ENCODE measurements around the gene CYB5R3.

CYB5R3 gene

DNA sequence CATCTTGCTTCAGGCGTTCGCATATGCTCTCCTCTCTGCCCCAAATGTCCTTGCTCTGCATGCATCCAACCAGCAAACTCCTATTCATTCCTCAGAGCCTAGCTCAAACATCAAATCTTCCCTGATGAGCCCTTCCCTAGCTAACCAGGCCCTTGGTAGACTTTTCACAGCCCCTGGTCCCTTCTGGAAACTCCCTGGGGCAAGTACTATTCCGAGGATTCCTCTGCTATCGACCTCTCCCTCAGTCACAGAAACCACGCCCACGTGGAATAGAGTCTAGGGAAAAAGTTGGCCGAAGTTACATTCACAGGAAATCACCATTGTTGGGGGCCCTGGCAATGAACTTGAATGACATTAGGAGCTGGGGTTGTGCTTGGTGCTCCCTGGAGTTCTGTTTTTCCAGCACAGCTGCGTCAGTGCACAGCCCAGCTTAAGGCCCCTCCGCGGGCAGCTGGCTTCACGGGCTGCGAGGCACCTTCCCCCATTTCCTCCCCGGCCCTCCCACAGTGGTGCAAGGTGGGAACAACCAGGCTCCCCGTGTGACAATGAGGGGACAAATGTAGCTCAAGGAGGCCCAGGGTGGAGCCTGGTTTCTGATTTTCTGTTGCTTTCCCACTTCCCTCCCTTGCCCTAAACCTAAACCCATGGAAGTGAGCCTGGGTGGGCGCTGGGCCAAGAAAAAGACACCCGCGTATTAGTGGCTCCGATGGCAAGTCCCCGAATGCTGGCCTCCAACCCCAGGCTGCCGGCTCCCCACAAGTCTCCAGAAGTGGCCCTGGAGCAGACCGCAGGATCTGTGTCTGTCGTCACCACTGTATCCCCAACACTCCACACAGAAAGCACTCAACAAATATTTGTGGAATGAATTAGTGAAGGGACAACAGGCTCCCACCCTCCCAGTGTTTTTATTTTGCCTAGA is 4.5 kb downstream of the CYB5R3 start:
- no peak for DNase-seq

DNA sequence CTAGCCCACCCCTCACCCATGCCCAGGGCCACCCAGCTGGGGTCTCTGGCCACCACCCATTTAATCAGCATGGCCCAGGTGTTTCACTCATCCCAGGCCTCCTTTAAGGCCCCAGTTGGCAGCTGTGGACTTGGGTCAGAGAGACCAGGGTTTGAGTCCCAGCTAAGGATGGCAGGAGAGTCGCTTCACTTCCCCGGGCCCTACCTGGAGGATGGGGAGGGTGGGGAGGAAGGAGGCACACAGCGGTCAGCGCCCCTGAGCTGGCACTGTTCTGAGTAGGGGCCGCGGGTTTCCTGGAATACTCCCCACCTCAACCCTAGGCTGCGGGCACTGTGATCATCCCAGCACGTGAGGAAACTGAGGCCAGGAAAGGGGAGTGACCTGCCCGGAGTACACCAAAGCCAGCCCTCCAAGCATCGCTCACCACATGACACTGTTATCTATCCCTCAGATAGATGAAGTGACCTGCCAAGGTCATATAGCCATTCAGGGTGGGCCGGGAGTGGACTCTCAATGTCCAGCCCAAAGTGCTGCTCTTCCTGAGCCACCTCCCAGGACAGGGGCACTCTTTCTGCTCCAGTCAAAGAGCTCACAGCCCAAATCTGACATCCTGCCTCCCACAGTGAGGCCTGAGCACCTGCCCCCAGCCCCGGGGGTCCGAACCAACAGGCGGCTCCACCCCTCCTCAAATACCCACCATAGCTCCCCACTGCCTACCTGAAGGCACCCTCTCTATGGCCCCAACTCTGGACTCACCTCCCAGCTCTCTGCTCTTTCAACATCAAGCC is 5.4 kb downstream of the CYB5R3 start:
- DNase-seq, result no peak

DNA sequence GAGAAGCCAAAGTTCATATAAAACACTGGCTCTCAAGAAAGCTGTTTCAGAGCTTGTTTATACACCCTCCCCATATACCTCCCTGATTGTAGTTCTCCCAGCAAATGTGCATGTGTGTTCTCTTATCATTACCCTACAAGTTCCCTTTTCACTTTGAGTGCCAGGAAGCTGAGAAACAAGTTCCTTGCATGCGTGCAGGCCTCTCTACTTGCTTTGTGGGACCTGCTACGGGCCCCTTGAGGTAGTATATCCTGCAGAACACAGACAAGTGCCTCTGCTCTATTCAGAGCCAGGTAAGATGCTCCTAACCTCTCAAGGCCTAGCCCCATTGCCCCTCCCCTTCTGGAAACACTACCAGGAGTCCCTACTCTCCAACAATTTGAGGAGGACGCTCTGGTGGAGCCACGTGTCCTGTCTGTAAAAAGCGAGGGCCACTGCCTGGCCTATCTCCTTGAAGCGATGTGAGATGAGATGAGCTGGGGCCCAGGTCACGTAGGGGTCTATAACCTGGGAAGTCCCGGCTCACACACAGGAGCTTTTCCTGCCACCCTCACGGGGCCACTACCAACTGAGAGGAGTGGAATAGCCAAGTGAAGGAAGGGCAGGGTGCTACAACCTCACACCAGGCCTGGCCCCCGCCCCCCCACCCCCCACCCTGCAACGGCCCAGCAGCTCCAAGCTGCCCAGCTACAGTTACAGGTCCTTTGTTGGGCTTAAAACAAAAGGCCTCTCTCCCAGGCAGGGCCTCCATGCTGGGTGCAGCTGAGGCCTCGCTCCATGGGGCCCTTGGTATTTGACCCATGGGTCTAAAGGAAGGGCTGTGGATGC is 6.2 kb downstream of the CYB5R3 start:
- DNase-seq, result no peak

DNA sequence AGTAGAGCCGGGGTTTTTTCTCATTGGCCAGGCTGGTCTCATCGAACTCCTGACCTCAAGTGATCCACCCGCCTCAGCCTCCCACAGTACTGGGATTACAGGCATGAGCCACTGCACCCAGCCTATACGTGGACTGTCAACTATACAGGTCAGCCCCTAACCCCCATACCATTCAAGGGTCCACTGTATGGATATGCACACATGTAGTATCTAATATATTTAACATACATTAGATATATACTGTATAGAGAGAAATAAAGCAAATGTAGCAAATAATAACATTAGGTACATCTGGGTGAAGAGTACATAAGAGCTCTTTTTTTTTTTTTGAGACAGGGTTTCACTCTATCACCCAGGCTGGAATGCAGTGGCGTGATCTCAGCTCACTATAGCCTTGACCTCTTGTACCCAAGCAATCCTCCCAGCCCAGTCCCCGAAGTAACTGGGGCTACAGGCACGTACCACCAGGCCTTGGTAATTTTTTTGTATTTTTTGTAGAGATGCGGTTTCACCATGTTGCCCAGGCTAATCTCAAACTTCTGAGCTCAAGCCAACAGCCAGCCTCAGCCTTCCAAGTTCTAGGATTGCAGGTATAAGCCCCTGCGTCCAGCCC is 7.3 kb downstream of the CYB5R3 start:
- no peak for DNase-seq

DNA sequence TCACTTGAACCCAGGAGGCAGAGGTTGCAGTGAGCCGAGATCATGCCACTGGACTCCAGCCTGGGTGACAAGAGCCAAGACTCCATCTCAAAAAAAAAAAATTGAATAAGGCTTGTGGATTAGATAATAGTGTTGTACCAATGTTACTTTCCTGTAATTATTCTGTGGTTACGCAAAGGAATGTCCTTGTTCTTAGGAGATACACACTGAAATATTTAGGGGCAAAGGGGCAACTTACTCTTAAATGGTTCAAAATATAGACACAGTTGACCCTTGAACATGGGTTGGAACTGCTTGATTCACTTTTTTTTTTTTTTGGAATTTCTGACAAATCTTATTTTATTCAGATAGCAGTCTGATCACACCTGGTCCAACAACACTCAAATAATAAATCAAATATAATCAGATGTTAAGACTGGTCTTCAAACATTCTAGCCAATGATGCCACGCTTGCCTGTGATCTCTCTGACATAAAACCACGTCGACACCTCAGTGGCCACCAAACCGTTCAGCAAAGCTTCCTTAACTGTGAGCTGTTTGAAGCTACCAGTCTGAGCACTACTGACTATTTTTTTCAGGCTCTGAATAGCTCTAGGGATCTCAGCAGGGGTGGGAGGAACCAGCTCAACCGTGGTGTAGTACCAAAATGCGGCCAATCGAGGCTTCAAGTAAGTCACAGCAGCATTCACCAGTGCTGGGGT is 9.5 kb downstream of the CYB5R3 start:
- DNase-seq, result no peak

DNA sequence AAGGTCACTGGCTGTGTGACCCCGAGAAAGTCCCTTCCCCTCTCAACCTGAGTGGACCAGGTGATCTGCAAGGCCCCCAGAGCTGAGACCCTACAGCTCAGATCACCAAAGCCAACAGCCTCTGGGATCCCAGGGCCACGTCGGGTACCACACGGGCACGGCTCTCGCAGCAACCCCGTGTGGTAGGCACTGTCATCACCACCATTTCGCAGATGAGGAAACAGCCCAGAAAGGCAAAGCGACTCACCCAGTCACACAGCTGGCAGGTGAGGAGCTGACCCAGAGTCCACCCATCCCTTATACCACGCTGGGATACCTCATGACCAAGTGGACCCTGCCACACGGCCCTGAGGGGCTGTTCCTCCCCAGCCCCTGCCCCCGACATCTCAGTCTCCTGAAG is 11.6 kb downstream of the CYB5R3 start:
- peak; percentile 16 for DNase-seq

DNA sequence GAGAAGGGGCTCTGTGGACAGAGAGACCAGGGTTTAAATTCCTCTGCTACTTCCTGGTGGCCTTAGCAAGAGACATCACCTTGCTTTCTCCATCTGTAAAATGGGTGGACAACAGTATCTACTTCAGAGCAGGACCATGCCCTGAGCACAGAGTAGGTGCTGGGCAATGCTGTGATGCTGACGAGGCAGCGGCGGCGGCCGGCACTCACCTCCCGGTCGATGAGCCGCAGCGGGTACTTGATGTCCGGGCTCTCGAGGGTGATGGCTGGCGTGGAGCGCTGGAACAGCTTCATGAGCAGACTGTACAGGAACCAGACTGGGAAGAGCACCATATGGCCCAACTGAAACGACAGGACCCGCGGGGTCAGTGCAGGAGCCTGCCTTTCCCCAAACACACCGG is 12.7 kb downstream of the CYB5R3 start:
- no peak for DNase-seq

DNA sequence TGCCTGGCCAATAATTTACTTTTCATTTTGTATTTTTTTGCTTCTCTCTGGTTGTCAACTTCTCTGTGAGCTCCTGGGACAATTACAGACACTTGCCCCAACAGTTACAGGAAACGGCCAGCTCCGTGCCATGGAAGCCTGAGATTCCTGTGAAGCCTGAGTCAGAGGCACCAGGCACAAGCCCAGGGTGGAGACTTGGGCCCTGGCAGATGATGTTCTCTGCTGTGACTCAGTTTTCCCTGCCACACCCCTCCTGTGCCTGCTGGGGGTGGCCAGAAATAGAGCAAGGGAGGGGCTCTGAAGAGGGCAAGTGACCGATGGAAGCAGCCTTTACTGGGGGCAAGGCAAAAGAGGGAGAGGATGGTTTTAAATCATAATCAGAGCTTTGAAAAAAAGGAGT is 13.7 kb downstream of the CYB5R3 start:
- no peak for DNase-seq

DNA sequence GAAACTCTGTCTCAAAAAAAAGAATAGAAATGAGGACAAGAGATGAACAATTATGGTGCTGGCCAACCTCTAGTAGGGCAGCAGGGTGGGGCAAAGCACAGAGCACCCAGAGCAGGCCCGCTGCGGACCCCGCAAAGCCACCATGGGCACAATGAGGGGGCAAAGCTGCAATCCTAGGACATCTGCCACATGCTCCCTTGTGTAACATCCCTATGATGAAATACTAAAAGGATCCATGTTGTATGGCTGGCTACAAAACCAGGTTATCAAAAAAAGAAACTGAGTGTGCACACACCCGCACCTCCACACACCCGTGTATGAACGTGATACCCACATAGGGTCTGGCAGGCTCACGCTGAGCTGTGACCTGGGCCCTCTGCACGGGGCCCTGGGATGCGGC is 16.2 kb downstream of the CYB5R3 start:
- DNase-seq, result no peak

DNA sequence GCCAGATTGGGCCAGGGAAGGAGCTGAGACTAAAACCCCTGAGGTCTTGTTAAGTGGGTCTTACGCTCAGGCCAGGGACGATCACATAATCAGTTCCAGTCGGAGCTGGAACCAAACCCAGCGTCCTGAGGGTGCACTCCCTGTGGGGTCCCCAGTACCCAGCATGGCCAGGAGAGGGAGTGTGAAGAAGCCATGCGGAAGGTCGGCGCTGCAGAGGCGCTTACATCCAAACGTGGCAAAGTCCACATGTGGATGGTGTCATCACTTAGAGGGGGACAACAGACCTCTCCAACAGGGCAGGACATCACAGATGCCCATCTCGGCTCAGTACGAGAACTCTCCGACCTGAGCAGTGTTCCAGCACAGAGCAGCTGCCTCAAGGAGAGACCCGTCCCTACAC is 17.1 kb downstream of the CYB5R3 start:
- no peak for DNase-seq

DNA sequence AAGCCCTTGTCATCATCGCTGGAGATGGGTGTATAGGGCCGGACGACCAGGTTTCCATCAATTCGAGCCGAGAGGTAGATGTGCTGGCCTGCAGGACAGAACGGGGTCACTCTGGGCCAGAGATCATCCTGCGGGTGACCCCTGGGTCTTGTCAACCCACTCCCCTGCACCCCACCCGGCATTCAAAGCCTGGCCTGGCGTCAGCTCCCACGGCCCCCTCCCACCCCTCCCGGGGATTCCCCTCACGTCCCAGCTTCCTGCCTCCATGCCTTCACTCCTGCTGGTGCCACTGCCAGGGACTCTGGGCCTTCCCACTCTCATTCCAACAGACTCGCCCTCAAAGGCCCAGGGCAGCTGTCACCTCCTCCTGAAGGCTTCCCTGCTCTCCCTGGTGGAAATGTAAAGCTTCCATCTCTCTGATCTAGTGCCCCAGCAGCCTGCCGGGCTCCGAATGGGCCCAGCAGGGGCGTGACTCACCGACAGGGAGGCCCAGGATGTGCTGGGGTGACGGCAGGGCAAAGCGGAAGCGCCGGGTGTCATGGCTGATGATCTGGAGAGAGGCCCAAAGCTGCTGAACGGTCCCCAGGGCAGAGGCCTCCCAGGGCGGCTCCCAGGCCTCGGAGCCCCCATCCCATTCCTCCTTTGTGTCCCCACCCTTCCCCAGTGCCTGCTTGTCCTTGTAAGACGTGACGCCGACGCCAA is 18.1 kb downstream of the CYB5R3 start:
- DNase-seq, result no peak

DNA sequence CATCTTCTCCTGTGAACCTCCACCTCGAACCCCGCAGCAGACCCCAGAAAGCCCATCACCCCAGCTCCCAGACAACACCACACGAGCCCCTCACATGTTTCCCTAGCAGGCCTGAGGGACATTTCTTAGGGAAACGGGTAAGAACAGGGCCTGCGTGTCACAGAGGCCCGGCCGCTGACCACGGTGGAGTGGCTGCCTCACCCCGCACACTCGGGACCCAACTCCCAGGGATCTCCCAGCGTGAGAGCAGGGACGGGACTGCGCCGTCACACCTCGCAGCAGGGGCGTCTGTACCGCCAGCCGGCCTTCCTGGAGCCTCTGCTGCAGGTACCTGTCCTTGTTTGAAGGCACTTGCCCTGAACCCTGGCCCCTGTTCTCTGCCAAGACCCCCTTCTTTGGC is 19.0 kb downstream of the CYB5R3 start:
- no peak for DNase-seq

DNA sequence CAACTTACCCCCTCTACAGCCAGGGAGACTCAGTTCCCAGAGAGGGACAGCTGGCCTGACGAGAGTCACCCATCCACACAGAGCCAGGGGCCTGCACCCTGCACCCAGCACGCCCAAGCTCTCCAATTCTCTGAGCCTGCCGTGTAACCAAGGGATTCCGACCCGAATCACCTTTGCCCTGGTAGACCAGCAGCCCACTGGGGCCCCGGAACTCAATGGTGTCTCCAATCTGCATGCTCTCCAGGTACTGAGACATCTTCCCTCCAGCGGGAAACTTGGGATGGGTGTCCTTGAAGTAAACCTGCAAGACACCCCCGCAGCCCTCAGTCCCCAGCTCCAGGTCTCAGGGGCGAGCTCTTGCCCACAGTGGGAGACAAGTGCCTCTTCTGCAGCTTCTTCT is 21.2 kb downstream of the CYB5R3 start:
- DNase-seq, result no peak

DNA sequence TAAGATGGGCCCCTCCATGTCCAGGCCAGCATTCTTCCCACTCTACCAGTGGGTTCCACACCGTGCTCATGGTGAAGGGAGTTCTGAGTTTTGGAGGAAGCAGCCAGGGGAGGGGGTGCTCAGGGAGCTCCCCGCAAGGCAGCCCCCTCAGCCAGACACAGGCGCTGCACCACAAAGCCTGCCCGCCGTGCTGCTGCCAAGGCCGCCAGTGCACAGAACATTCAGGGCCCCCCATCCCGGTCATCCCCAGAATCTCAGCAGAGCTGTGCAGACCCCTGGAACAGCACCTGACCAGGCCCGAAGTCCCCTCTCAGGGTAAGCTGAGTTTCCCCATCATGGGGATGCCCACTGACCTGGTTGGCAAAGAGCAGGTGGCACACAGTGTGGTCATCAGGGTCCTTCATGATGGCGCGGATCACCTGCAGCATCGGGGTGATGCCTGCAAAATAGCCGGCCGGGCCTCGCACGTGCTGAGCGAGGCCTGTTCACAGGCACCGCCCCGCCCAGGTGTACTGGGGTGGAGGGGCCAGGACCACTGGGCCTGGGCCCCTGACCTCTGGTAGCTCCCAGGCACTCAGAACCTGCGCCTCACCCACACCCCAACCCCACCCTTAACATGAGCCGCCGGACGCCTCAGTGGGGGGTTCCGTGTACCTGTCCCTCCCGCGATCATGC is 22.1 kb downstream of the CYB5R3 start:
- no peak for DNase-seq

DNA sequence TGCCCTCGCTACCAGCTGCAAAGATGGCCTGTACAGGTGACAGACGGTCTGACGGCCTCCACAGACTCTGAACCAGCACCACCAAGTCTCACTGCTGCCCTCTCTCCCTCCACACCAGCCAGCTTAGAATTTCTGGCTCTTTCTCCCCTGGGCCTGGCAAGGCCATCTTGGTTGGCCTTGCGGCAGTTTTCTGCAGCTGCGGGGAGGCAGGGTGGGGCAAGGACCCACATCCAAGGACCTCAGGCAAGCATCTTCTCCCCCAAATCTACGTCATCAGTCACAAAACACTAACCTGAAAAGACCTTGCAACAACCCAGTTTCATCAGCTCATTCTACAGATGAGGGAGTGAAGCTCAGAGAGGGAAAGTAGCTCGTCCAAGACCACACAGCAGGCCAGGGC is 22.8 kb downstream of the CYB5R3 start:
- DNase-seq, result no peak

DNA sequence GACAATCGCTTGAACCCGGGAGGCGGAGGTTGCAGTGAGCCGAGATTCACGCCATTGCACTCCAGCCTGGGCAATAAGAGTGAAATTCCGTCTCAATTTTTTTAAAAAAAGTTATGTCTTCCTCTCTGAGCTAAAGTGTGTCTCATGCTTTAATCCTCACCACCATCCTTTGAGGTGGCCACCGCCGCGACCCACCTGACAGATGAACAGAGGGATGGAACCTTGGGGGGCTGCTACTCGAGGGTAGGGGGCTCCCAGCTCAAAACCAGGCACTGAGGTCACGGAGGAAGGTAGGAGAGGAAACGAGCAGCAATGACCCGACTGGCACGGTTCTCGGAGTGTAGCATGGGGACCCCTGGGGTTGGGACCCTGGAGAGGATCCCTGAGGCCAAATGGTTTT is 23.8 kb downstream of the CYB5R3 start:
- DNase-seq, result no peak

DNA sequence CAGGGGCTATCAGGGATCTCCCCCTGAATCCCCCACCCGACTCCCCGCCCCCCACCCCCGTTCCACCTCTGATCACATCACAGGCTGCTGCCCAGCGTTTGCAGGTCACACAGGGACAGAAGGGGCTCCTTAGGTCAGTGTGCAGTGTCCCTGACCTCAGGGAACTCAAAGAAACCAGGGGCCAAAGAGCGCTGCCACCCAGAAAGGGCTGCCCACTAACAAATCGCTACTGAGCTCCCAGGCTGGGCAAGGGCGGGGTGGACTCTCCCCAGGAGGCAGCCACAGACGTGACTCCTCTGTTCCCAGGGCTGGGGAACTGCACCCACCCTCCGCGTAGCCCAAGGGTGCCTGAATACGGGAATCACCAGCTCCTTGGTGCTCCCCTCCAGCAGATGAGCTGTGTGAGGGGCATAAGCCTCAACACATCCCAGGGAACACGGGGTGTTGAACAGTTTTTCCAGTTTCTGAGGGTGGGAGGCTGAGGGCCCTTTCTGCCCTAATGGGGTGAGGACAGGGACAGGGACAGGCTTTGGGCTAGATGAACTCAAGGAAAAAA is 24.6 kb downstream of the CYB5R3 start:
- DNase-seq, result no peak

DNA sequence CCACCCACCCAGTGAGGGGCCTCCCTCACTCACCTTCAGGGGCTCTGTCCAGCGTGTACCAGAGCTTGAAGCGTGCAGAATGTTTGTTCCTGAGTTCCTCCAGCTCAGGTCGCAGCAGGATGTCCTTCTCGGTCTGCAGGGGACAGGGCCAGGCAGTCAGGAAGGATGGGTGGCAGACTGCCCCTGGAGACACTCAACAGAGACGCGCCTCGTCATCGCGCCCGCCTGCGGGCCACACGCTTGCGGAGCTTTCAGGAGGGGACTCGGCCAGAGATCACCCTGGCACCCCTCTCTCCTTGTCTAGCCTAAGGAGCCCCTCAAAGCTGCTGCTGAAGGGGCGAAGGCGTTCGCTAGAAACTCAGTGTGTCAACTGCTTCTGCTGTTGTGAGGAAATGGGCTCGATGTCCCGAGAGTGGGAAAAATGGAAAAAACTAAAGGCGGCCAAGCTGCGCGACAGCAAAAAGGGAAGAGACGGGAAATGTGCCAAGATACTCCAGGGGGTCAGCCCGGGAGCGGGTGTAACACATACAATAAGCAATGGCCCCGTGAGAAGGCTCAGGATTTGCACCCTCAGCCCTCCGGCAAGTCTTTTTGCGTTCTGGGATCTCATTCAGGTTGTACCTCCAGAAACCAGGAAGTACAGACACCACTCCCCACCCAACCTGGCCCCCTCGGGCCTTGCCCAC is 25.3 kb downstream of the CYB5R3 start:
- DNase-seq, result no peak

DNA sequence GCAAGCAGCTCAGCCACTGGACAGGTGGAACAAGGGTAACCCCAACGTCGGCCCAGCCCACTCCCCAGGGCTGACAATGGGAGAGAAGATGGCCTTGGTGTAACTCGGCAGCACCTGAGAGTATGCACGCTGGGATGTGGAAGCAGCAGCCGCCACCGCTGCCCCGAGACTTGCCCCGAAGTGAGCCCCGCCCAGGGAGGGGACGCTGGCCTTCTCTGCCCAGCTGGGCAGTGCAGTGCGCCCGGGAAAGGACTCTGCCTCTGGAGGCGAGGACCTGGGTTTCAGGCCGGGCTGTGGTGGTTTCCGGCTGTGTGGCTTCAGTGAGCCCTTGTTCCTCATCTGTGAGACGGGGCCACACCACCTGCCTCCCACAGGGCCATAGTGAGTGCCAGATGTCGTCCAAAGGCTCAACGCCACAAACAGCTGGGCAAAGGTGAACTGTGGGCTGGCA is 25.9 kb downstream of the CYB5R3 start:
- DNase-seq, result no peak

All from DMS53 (cell line).